ENCODE data around the gene LSM4.

DNA sequence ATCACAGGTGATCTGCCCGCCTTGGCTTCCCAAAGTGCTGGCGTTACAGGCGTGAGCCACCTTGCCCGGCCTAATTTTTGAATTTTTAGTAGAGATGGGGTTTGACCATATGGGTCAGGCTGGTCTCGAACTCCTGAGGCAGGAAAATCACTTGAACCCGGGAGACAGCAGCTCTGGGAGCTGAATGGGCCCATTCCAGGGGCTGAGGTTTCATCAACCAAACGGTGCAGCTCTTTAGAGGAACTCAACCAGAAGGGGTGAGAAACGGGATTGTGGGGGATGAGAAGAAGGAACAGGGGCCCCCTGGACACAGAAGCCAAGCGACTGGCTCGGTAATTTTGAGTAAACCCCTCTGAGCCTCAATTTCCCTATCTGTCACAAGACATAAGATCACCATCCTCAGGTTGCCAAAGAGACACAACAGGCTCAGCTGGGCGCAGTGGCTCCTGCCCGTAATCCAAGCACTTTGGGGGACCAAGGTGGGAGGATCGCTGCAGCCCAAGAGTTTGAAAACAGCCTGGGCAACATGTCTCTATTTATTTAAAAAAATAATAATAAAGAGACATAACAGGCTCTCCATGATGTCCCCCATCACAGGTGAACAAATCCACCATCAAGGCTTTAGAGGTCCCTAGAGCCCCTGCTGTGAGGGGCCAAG, 49.2 kb downstream of the LSM4 start:
- TF ChIP-seq EZH2 (IDR thresholded peaks at IDR 0.05; ENCODE audit: insufficient read depth, poor library complexity, severe bottlenecking) (no peak), EZH2phosphoT487 (IDR thresholded peaks at IDR 0.05; ENCODE audit: insufficient read depth, low read depth) (no peak)
